Middle frontal gyrus (tissue), 1 donor: ENCODE data around the gene GPC6.

Experiments
- DNase-seq: peaks from one replicate; pipeline ENCODE4 v3.0.0-alpha.2; 2015; ENCODE audit warnings: low spot score; ENCODE audit errors: extremely low spot score

GPC6 gene

DNA sequence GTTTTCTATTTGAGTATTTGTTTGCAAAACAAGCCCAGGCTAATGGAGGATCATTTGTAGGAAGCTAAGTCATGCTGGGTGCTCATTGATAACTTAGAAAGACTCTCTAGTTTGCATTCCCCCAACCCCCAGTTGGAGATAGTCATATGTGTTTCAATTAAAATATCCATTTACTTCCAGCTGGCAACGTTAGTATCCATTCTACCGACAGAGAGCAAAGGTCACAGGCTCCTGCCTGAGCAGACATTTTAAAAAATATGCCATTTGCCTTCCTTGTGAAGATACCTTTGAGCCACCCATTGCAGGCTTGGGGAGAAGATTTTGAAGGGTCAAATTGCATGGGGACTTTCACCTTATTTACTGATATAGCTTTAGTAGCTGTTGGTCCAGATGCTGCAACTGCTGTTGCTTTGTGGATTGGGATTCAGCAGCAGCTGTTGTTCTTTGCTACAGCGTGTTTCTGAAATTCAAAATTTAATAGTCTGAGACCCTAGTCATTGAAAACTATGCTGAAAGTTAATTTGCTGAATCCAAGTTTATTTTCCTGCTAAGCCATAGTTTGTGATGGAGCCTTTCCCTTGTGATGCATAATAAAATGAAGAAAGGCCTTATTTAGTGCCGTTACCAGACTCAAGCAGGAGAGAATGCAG is 335.1 kb downstream of the GPC6 start:
- no peak for DNase-seq

DNA sequence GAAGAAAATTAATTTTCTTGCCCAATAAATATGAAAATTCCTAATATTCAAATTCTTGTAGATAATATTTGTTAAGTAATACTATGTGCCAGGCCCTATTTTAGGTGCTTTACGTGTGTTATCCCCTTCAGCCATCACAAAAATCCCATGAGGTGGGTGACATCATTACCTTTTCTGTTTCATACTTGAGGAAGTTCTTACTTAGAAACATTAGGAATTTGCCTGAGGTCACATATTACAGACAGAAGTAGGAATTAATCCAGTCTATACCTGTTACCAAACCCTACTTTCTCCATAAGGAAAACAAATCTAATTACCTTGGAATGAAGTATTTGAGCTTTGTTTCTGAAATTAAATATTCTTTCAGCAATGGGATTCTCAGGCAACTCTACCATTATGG is 336.1 kb downstream of the GPC6 start:
- no peak for DNase-seq

DNA sequence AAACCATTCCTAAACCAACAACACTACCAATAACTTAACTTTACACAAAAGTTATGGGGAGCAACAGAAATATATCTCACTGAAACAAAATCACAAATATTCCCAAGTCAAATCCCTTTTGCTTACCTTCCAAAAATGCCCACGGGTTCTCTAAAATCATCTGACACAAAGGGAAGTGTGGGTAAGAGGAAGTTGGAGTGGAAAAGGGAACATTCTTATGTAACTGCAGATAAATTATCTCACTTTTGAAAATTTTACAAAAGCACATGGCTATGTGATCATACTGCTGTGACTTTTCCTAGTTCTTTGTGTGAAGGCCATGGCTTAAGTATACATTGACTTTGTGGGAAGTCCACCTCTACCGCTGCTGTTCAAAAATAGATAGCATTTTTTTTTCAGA is 350.5 kb downstream of the GPC6 start:
- DNase-seq: no peak

DNA sequence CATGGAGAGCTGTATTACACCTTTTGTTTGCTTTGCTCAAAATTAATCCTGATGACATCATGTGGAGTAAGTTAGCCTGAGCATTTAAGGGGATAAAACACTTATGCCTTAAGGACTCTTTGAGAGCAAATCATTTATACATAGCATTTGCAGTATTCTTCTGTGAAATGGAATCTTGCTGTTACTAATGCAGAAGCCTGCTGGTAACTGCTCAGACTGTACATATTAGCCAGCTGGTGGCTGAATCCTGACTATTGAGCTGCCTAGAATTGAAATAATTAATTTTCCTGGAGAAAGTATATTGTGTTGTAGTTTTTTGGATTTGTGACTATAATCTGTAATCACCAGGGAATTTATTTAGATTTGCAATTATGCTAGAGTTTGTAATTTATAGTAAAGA is 363.2 kb downstream of the GPC6 start:
- DNase-seq: no peak

DNA sequence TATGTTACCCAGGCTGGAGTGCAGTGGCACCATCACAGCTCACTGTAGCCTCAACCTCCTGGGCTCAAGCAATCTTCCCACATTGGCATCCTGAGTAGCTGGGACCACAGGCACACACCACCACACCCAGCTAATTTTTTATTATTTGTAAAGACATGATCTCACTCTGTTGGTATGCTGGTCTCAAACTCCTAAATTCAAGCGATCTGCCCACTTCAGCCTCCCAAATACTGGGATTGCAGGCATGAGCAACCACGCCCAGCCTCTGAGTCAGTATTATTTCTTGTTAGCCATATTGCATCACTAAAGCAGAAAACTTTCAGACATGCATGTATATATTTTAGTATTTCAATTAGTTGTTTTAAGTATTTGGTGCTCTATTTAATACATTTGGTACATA is 376.4 kb downstream of the GPC6 start:
- DNase-seq: no peak

DNA sequence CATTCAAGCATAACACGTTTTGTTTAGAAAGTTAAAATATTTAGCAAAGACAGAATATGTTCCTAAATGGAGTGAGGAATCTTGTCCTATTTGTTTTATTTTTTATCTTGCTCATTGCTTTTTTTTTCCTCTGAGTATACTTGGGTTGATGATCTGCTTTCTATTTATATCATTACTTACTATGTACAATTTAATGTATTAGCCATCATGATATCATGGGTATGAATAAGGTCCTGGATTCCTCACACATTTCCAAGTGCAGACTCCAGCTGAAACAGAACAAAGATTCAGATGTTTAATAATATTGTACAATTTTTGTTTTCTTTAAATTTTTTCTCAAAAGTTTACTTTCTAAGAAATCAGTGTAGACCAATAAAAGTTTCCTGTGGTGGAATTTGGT is 388.2 kb downstream of the GPC6 start:
- DNase-seq: no peak

DNA sequence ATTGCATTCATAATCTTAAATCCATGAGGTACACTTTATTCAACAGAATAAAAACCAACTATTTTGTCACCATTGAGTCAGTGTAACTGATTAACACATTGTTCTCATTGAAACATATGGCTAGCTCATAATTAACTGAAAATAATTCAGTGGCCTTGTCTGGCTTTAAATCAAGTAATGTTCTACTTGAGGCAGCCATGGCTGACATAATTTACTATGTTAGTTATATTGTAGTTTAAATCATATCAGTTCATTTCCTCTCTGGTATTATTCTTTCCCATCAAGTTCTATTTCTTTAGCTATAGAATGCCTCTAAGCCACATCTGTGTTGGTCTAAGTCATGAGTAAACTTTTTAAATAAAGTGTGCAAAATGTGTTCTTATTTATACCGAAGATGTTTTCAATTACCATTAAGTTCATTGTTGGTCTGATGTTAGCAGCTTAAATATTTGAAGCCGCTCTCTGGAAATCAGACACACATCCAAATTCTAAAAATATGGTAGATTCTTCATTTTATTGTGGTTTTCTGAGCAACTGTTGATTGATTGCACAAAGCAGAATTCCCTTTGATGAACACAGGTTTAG is 393.7 kb downstream of the GPC6 start:
- DNase-seq: no peak

DNA sequence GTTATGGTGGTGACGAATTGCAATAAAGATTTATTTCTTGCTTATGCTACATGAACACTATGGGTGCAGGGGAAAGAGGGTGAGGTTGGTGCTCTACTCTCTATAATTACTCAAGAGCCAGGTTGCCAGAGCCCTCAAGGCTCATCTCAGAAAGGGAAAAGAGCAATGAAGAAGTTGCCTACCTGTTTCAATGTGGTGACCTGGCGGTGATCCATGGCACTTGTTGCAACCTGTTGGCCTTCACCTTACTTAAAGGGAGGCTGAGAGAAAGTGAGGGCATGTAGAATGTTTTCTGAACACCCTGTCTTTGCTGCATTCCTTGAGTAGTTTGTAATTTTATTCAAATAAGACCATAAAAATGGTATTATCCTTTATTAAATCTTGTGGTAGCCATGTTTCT is 394.4 kb downstream of the GPC6 start:
- DNase-seq: no peak

DNA sequence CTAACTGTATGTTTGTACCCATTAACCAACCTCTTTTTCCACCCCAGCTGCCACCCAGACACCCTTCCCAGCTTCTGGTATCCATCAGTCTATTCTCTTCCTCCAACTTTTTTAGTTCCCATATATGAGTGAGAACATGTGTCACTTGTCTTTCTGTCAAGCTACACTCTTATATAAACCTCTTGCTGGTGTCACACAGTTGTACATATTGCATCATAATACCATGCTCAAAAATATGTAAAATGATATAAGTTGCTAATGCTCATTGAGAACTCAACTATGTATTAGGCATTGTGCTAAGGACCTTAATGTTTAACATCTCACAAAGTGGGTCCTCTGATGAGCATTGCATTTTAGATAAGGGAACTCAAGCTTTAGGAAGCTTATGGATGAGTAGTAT is 395.4 kb downstream of the GPC6 start:
- no peak for DNase-seq

DNA sequence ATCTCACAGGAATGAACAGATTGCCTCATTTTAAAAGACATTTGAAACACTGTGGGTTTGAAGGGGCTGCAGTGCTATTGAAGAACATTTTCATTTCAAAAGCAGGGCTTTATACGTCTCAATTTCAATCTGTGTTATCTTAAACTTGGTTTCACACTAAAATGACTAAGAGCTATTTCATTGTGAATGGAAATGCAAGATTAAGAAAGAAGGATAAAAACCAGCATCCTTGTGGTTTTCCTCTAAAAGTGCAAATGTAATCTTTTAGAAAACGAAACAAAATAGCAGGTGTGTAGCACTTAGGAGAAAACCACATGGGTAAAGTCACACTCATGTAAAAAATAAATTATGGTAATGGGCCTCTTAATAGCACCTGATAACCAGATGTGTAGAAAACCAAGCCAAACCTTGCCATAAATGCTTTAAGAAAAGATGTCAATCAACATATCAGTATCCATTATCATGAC is 397.7 kb downstream of the GPC6 start:
- no peak for DNase-seq

DNA sequence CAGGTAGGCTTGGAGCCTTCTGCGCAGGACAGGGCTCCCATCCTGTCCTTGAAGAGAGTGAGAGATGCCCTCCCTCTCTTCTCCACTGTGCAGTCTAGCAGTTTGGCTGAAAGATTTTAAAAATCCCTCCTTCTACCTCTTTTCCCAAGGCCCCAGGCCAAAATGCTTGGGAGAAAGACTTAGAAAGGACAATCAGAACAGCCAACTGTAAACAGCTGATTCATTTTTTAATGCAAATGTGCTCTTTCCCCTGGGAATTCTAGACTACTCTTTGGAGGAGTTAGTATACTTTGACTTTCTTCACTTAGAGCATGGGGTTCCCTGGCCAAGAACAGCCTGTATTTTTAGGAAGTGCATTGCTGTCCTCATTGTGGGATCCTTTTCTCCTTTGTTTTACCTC is 398.9 kb downstream of the GPC6 start:
- no peak for DNase-seq

DNA sequence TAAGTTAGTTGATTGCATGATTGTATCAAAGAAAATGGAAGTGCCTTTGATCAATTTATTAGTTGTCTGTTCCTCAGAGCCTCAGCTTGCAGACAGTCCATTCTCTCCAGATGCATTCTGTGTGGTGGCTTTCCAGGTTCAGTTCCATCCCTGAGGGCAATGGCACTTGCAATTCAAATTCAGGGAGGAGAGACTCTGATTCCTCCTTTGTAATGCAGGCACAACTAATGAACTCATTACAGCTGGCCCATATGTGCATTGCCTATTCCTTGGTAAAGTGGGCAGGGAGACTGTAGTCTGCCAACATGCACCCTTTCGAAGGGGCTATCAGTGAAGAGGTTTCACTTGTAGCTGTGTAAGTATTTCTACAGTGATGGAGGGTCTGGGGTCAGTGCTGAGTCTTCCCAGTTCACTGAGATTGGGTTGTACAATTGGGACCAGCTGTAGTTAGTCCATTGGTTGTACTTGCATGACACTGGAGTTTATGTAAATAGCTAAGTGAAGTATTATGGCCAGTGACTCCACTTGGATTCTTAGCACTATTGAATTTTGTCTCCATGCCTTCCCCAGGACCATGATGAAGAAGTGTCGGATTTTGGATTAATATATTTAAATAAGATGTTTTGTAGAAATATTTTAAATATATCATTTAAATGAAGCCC is 401.7 kb downstream of the GPC6 start:
- no peak for DNase-seq

DNA sequence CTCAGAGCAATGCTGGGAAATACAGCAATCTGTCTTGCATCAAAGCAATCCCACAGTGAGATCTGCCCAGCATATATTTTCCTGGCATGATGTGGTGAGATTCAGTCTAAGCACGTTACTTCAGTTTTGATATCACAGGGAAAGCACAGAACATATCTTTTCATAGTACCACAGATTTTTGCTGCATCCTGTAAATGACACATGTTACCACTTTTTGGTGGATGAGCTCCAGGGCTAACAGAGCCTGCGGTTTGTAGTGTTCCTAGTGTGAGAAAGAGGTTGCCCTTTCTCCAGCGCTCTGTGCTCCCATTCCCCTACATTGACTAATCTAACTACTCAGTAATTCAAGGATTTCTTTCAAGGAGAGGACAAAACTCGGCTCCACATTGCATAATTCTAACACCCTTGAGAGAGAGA is 409.0 kb downstream of the GPC6 start:
- DNase-seq: no peak

DNA sequence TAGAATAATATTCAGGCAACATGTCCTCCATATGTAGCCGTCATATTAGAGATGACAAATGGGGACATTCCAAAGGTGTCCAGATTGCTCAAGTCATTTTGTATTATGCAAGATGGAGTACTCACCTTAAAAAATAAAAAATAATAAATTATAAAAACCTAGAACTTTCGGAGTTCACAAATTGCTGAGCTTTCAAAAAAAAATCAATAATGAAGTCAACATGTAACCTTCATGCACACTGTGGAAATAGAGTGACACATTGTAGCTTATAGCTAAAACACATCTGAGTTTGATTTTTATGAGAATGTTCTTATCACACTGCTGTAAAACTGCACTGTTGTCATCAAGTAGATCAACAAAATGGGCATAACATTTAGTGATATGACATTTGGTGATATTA is 411.2 kb downstream of the GPC6 start:
- DNase-seq: no peak

DNA sequence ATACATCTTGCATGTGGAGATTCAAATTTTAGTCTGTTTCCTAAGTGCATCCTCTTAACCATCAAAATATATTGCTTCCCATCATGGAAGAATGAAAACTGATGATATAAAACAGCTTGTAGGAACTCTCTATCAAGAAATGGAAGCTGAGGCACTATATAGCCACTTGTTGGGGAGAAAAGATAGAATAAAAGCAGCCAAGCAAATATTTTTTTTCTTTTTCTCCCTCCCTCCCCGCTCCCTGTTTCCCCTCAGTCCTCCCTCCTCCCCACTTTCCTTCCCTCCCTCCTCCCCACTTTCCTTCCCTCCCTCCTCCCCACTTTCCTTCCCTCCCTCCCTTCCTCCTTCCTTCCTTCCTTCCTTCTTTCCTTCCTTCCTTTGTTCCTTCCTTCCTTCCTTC is 413.8 kb downstream of the GPC6 start:
- DNase-seq: no peak

DNA sequence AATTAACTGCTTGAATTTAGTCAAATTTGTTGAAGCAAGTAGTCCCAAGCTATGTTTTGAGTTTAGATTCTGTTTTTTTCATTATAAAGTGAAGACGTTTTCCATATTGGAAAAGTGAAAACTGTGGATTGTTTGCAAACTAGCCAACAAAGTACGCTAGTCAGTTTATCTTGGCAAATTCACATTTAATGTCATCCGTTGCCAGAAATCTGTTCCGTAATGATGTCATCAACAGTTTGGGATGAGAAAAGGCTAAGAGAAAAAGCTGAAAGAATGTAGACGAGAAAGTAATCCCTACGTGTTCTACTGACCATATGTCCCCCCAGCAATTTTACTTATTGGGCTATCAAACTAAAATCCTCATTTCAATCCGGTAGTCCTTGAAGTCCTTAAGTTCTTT is 419.6 kb downstream of the GPC6 start:
- no peak for DNase-seq

DNA sequence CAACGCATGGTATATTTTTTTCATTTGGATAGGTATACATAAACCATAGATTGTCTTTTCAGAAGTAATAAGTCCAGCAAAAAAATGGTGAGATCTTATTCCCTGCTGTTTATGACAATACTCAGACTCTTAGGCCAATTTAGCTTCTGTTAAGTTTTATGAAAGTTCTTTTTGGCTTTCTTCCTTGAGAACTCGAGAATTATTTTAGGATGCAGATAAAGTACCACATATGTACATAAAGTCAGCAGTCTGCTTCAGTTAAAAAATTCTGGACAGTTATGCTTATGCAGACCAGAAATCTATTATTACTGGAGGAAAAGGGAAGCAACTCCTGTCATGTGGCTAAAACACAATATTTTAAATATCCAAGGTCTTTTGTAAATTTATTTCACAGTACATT is 422.9 kb downstream of the GPC6 start:
- DNase-seq: no peak

DNA sequence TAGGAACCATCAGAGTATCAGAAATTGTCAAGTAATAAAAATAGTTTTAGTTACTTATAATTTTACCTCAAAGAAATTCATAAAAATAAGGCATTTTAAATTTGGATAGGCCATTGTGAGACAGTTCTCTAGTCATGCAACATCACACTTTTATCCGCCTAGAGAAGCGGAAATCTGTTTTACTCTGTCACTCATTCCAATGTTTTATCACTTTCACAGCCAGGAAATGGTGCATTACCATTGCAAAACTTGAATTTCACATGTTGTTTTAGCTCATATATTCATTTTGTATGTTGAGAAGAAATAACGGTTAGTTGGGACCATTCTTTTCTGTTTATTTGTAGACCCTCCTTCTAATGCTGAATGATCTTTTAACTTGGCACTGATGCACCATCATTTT is 427.2 kb downstream of the GPC6 start:
- no peak for DNase-seq

DNA sequence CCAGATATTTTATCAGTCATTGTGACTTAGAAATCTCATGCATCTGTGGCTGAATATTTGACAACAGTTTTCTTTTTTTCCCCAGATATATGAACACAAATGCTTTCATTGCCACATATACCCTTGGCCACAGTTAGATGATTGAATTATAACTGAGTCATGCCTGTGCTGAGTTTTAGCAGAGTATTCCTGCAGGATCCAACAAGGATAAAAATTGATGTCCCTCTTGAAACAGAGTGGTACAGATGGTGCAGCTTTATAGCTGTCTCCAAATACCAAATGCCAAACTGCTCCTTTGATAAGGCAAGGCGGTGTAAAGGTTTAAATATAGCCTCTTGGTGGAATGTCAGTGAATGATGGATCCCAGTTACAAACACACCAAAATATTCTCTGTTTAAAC is 428.5 kb downstream of the GPC6 start:
- DNase-seq: no peak

DNA sequence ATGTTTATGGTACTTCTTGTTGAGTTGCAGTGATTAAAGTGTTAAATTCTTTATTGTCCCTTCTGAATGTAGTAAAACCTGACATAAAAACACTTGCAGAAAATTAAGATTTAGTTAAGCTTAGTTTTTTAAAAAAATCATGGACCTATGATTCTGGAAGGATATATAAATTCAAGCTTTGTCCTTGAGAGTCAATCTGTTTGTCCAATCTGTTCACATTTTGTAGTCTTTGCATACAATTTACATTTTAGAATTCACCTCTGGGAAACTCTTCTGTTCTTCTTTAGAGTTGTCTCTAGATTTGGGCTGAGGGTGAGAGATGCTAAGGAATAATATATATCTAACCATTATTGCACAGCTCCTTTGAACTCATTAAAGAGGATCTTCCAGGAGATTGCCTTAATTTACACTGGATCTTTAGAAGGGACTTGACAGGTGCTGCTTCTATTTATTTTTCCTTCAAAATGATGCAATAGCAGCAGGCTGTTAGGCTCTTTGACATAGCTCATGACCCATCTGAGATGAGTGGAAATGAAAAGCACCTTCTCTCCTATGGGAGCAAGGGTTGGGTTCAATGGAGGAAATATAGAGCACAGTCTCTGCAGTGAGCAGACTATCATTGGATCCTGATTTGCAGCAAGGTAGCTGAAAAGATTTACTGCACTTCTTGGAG is 433.9 kb downstream of the GPC6 start:
- no peak for DNase-seq

DNA sequence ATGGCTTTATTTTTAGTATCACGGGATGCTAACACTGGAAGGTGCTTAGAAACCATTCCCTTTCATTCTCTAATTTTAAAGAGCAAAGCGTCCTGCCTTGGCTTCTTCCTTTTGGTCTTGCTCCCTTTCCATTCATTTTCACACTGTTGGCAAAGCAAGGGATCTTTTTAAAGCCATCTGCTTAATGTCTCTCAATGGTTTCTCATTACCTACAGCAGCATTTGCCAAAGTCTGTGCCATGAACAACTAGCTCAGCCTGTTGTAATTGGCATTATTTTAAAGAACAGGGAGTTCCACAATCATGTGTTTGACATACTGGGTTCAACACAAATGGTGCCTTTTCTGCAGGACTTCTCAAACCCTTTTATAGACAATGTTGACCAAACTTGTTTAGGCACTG is 444.3 kb downstream of the GPC6 start:
- no peak for DNase-seq

DNA sequence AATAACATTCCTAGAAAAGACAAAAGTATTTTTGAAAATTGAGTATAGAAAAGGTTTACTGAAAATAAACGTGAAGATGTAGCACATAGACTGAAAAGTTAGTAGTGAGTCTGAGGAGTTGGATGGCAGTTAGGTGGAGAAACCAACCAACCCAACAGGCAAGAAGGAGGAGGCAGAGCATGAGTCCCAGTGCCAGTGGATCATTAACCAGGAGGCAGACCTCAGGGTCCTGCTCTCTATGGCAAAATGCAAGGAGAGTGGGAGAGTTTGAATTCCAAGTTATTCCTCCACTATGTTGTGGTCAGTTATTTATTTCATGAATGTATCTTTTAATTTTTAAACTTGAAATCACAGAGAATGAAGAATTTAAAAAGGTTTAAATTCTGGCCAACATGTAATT is 446.4 kb downstream of the GPC6 start:
- no peak for DNase-seq

DNA sequence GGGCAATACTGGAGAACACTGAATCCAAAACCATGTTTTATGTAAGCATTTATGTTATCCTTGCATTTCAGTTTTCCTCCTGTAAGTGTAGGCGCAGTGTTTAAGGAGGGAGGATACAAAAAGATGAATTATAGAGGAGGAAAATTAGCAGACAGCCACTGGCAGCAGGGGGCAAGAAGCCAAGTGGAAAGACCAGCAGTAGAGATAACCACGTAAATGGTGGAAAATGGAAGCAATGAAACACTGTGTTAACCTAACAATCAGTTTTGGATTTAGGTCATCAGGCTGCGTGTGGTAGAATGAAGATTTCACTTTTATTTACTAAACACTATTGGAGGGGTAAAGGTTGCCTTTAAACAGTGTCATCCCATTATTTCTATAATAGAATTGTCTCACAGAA is 447.3 kb downstream of the GPC6 start:
- no peak for DNase-seq
